H1 (cell line): Measurements from ENCODE around the gene ADCY7. TPM values are rescaled to one million over a fixed set of nuclear protein-coding genes. Genes with fewer than 3 reads are reported as not detected.

Experiments used
- CTCF ChIA-PET: fragments of 300-600 bp; sonication (Branson Sonifier 250); formaldehyde crosslinking; loops from one replicate; lab custom pipeline; 2021; ENCODE audit not compliant: partially characterized antibody; lab: Charles Lee
- POLR2A ChIA-PET: fragments of 300-600 bp; sonication (Branson Sonifier 250); formaldehyde crosslinking; loops from one replicate; lab custom pipeline; 2021; ENCODE audit warnings: inconsistent platforms; ENCODE audit not compliant: partially characterized antibody; lab: Charles Lee
- DNase-seq, 2 experiments: peaks; one replicate each; pipeline versions ENCODE4 v3.0.0 to v3.0.0-alpha.2; 2010 to 2022; ENCODE audit warnings: low spot score in 2 of 2, low read depth in 1 of 2, mixed read lengths in 1 of 2
- FAIRE-seq: peaks from 2 replicates; lab custom pipeline; 2011; peaks lifted over from hg19 to GRCh38; lab: Jason Lieb, UNC
- H2AFZ ChIP-seq: 2 replicates; pipeline ENCODE4 v1.8.1; 2012; ENCODE audit warnings: low read length, inconsistent platforms
- H2AK5ac ChIP-seq: 2 replicates; pipeline ENCODE4 v1.6.1; 2013; ENCODE audit warnings: low read depth, low read length
- H2BK120ac ChIP-seq: replicated peaks from 2 replicates; pipeline ENCODE3; 2013; ENCODE audit warnings: low read depth, low read length, inconsistent platforms
- H2BK12ac ChIP-seq: 2 replicates; pipeline ENCODE4 v1.6.1; 2013; ENCODE audit warnings: low read depth, low read length
- H2BK15ac ChIP-seq: 2 replicates; pipeline ENCODE4 v1.6.1; 2013; ENCODE audit warnings: low read length
- H2BK20ac ChIP-seq: 2 replicates; pipeline ENCODE4 v1.6.1; 2013; ENCODE audit warnings: low read length
- H2BK5ac ChIP-seq: 2 replicates; pipeline ENCODE4 v1.6.1; 2013; ENCODE audit warnings: low read depth, low read length
- H3K14ac ChIP-seq: 2 replicates; pipeline ENCODE4 v1.6.1; 2013; ENCODE audit warnings: inconsistent platforms; ENCODE audit not compliant: insufficient read length
- H3K18ac ChIP-seq: 2 replicates; pipeline ENCODE4 v1.6.1; 2013; ENCODE audit warnings: low read length; ENCODE audit errors: extremely low read depth
- H3K23ac ChIP-seq: 2 replicates; pipeline ENCODE4 v1.6.1; 2013; ENCODE audit warnings: inconsistent platforms; ENCODE audit not compliant: insufficient read length
- H3K23me2 ChIP-seq: 2 replicates; pipeline ENCODE4 v1.6.1; 2013; ENCODE audit warnings: low read depth, low read length
- H3K27ac ChIP-seq: 2 replicates; pipeline ENCODE4 v1.6.1; 2011; ENCODE audit warnings: low read depth, low read length, inconsistent platforms
- H3K27me3 ChIP-seq, 4 experiments: replicated peaks in 1 of 4; 1 replicate in 1 of 4; 2 replicates in 3 of 4; pipeline versions ENCODE4 v1.6.1 to v1.8.1; 2011 to 2013; ENCODE audit warnings: low read length in 3 of 4, mild to moderate bottlenecking in 3 of 4, inconsistent platforms in 2 of 4, mixed read lengths in 2 of 4, moderate library complexity in 1 of 4; ENCODE audit not compliant: control insufficient read depth in 3 of 4, insufficient read depth in 3 of 4; ENCODE audit errors: extremely low read depth in 1 of 4
- H3K36me3 ChIP-seq, 4 experiments: 2 replicates each; pipeline versions ENCODE4 v1.6.1 to v1.8.1; 2011 to 2013; ENCODE audit warnings: mild to moderate bottlenecking in 4 of 4, low read length in 3 of 4, moderate library complexity in 2 of 4, control low read depth in 1 of 4, inconsistent platforms in 1 of 4; ENCODE audit not compliant: insufficient read depth in 4 of 4, control insufficient read depth in 2 of 4
- H3K4ac ChIP-seq: replicated peaks from 2 replicates; pipeline ENCODE3; 2013; ENCODE audit warnings: low read length, low read depth, mixed read lengths, inconsistent platforms; ENCODE audit not compliant: insufficient read length
- H3K4me1 ChIP-seq, 4 experiments: replicated peaks in 1 of 4; 1 replicate in 1 of 4; 2 replicates in 3 of 4; pipeline versions ENCODE4 v1.6.1 to v1.8.1; 2011 to 2013; ENCODE audit warnings: low read length in 3 of 4, inconsistent platforms in 2 of 4, mixed read lengths in 1 of 4; ENCODE audit not compliant: insufficient read depth in 4 of 4, control insufficient read depth in 3 of 4
- H3K4me2 ChIP-seq, 2 experiments: 2 replicates each; pipeline versions ENCODE4 v1.6.1 to v1.8.1; 2011 to 2013; ENCODE audit warnings: low read depth in 2 of 2, low read length in 2 of 2, control low read depth in 1 of 2, inconsistent platforms in 1 of 2, mild to moderate bottlenecking in 1 of 2; ENCODE audit not compliant: insufficient read depth in 1 of 2
- H3K4me3 ChIP-seq, 4 experiments: fragments of 200-600, 300-600 bp in 1 of 4; sonication (generic), shearing (Covaris generic), sonication (Bioruptor Twin) in 1 of 4; 2 replicates each; pipeline versions ENCODE4 v1.5.1 to v1.8.1; 2011 to 2016; ENCODE audit warnings: low read length in 4 of 4, low read depth in 3 of 4, control low read depth in 2 of 4, inconsistent platforms in 2 of 4, mild to moderate bottlenecking in 2 of 4, mixed read lengths in 1 of 4, moderate library complexity in 1 of 4; ENCODE audit not compliant: insufficient read depth in 2 of 4; ENCODE audit errors: extremely low read depth in 1 of 4
- H3K56ac ChIP-seq: replicated peaks from 2 replicates; pipeline ENCODE3; 2013; ENCODE audit warnings: low read depth, mild to moderate bottlenecking, mixed read lengths, low read length, inconsistent platforms; ENCODE audit not compliant: insufficient read length
- H3K79me1 ChIP-seq: 2 replicates; pipeline ENCODE4 v1.6.1; 2013; ENCODE audit warnings: low read depth, low read length, control low read depth
- H3K79me2 ChIP-seq, 2 experiments: 2 replicates each; pipeline versions ENCODE4 v1.6.1 to v1.8.1; 2012 to 2013; ENCODE audit warnings: low read length in 2 of 2, mild to moderate bottlenecking in 2 of 2, inconsistent platforms in 1 of 2; ENCODE audit not compliant: insufficient read depth in 2 of 2, control insufficient read depth in 1 of 2
- H3K9ac ChIP-seq, 4 experiments: replicated peaks in 1 of 4; 1 replicate in 1 of 4; 2 replicates in 3 of 4; pipeline versions ENCODE4 v1.6.1 to v1.8.1; 2011 to 2013; ENCODE audit warnings: low read depth in 3 of 4, low read length in 3 of 4, control low read depth in 2 of 4, mild to moderate bottlenecking in 2 of 4, moderate library complexity in 2 of 4, inconsistent platforms in 1 of 4; ENCODE audit errors: extremely low read depth in 1 of 4
- H3K9me3 ChIP-seq, 2 experiments: 2 replicates each; pipeline versions ENCODE4 v1.6.1 to v1.8.1; 2012 to 2013; ENCODE audit warnings: mild to moderate bottlenecking in 2 of 2, moderate library complexity in 2 of 2, control low read depth in 1 of 2, inconsistent platforms in 1 of 2, low read depth in 1 of 2, low read length in 1 of 2, mixed read lengths in 1 of 2; ENCODE audit not compliant: insufficient read depth in 2 of 2
- H4K20me1 ChIP-seq, 2 experiments: replicated peaks in 1 of 2; 2 replicates each; pipeline versions ENCODE3 to v1.8.1; 2011 to 2013; ENCODE audit warnings: inconsistent platforms in 2 of 2, low read length in 2 of 2, mild to moderate bottlenecking in 1 of 2; ENCODE audit not compliant: insufficient read depth in 2 of 2, control insufficient read depth in 1 of 2
- H4K5ac ChIP-seq: 2 replicates; pipeline ENCODE4 v1.6.1; 2013; ENCODE audit warnings: low read length, low read depth, mixed read lengths, inconsistent platforms; ENCODE audit not compliant: insufficient read length
- H4K8ac ChIP-seq: 2 replicates; pipeline ENCODE4 v1.8.0; 2013; ENCODE audit warnings: mild to moderate bottlenecking, moderate library complexity, low read length, inconsistent platforms; ENCODE audit not compliant: insufficient read depth; ENCODE audit errors: extremely low read depth
- H4K91ac ChIP-seq: replicated peaks from 2 replicates; pipeline ENCODE3; 2013; ENCODE audit warnings: low read length, mixed read lengths, inconsistent platforms; ENCODE audit not compliant: insufficient read length
- POLR2A ChIP-seq, 2 experiments: IDR thresholded peaks; 1 replicate in 1 of 2; 2 replicates in 1 of 2; pipeline ENCODE4 v1.6.1; 2011; ENCODE audit warnings: low read depth in 2 of 2, low read length in 2 of 2, mild to moderate bottlenecking in 2 of 2; ENCODE audit errors: control extremely low read depth in 1 of 2
- POLR2AphosphoS5 ChIP-seq: IDR thresholded peaks from 2 replicates; pipeline ENCODE4 v1.6.1; 2011; ENCODE audit warnings: low read depth, low read length
- RBBP5 ChIP-seq: IDR thresholded peaks from 2 replicates; pipeline ENCODE4 v1.7.1; 2012; ENCODE audit warnings: low read depth, mild to moderate bottlenecking, inconsistent platforms, low read length, moderate library complexity, borderline replicate concordance
- SP4 ChIP-seq: IDR thresholded peaks from 2 replicates; pipeline ENCODE4 v1.6.1; 2012; ENCODE audit warnings: low read length, inconsistent platforms
- WGBS, 2 experiments: shearing (Covaris generic) in 1 of 2; methylation state at CpG; one replicate each; pipeline versions ENCODE4 v1.1.6 to v1.1.7; 2013 to 2015; ENCODE audit warnings: low lambda C conversion rate in 2 of 2, mixed read lengths in 2 of 2, inconsistent platforms in 1 of 2, low coverage in 1 of 2, missing lambda C conversion rate in 1 of 2; ENCODE audit not compliant: insufficient replicate concordance in 2 of 2, insufficient coverage in 1 of 2, insufficient read length in 1 of 2; ENCODE audit errors: extremely low coverage in 1 of 2, missing lambda C conversion rate in 1 of 2; 5-methylcytosine and 5-hydroxymethylcytosine counted together
- polyA plus RNA-seq, 7 experiments: library from polyadenylated mRNA; depleted of rRNA in 3 of 7; stranded (reverse) in 5 of 7; unstranded in 2 of 7; fragments of >200 nt in 5 of 7; fragments of 200-250 nt in 2 of 7; gene quantifications; 1 replicate in 5 of 7; 2 replicates in 1 of 7; 4 replicates in 1 of 7; pipeline versions ENCODE4 v1.2.1 to v1.2.3, GENCODE V29; 2011 to 2013; ENCODE audit warnings: missing spikeins in 2 of 7, mixed read lengths in 2 of 7
- total RNA-seq: library from RNA; stranded (reverse); fragmentation: NEBNext Ultra II Directional; extraction: Animal tissue kit (Norgen Biotek cat#: 25700); gene quantifications from 2 replicates; pipeline ENCODE4 v1.2.1, GENCODE V29; 2021
- TF ChIP-seq, protein P1 (sequence below): IDR thresholded peaks from 2 replicates; pipeline ENCODE4 v1.6.1; 2012; ENCODE audit warnings: inconsistent platforms
- TF ChIP-seq, protein P2 (sequence below): IDR thresholded peaks from 2 replicates; pipeline ENCODE4 v1.6.1; 2011; ENCODE audit warnings: low read depth, mild to moderate bottlenecking, low read length; ENCODE audit not compliant: insufficient read depth

ADCY7 gene
- total and polyA plus RNA-seq, 2 of the 8 experiments (the other 6 are each of a cell fraction or from before 2014, with no cell fraction given), result 2.4 to 5.1 TPM

DNA sequence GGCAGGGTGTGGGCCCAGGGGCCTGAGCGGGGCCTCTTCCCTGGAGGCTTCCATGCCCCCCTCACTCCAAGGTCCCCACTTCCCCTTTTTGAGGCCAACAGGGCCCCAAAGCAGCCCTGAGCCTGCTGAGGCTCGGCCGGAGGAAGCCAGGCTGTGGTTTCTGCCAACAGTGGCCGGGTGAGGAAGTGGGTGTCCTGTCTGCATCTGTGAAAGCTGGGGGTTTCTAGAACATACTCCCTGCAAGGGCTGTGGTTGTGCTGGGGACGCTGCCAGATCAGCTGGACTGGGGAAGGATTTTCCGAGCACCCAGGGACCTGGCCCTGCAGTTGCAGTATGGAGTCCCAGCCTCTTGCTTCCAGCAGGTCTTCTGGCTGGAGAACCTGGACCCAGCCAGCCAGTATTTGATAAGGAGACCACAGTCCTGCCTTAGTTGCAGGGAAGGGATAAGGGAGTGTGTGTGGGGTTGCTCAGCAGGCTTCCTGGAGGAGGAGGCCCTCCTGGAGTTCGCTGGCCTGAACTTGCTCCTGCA is 15.7 kb downstream of the ADCY7 start:
- Histone ChIP-seq H3K9ac (no peak overlapping the region), H2BK15ac (no peak overlapping the region), H3K23ac (no peak overlapping the region), H2AFZ (no peak overlapping the region), H3K27ac (no peak overlapping the region; the same call in 1 of the 2 replicates), H2BK20ac (no peak overlapping the region), H4K8ac (peak overlapping the region; percentile 36; the same call in 1 of the 2 replicates), H3K4me3 (no peak overlapping the region), H4K5ac (no peak overlapping the region), H3K18ac (no peak overlapping the region), H3K23me2 (no peaks in the 10 kb centered on the region), H2BK120ac (no peak overlapping the region), H3K9me3 (peaks cover 5 to 6% of the 10 kb centered on the region in 2 experiments; a peak in 3 of 4 replicates), H3K56ac (no peak overlapping the region), H4K91ac (no peak overlapping the region), H3K79me2 (no peaks in the 10 kb centered on the region), H2AK5ac (no peak overlapping the region), H3K14ac (no peak overlapping the region), H4K20me1 (peaks cover 0 to 3% of the 10 kb centered on the region in 2 experiments), H2BK12ac (no peak overlapping the region), H3K79me1 (no peaks in the 10 kb centered on the region), H3K4me1 (peaks cover 0 to 7% (median 0%) of the 10 kb centered on the region in 4 experiments; a peak in 1 of 7 replicates), H3K36me3 (no peaks in the 10 kb centered on the region), H3K27me3 (no peaks in the 10 kb centered on the region), H3K4ac (no peak overlapping the region), H2BK5ac (no peak overlapping the region), H3K4me2 (no peak overlapping the region)
- 87% methylated on average over 7 of the region's 7 CpGs; no CpG with 5 or more reads in 1 of the 2 experiments for WGBS, 2 experiments
- POLR2A ChIA-PET, result no interaction called here
- DNase-seq, result no peak
- FAIRE-seq, result no peak
- CTCF ChIA-PET, result interaction anchor here (0.5 to 1.5 kb wide), 7 partner anchors 18 to 72 kb away, joined by 3 to 6 read pairs (median 3); no protein-coding TSS in a partner anchor
- TF ChIP-seq POLR2AphosphoS5, result no peak
- TF ChIP-seq, protein P1, sequence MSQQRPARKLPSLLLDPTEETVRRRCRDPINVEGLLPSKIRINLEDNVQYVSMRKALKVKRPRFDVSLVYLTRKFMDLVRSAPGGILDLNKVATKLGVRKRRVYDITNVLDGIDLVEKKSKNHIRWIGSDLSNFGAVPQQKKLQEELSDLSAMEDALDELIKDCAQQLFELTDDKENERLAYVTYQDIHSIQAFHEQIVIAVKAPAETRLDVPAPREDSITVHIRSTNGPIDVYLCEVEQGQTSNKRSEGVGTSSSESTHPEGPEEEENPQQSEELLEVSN, result no peak
- TF ChIP-seq SP4, result no peak
- TF ChIP-seq, protein P2, sequence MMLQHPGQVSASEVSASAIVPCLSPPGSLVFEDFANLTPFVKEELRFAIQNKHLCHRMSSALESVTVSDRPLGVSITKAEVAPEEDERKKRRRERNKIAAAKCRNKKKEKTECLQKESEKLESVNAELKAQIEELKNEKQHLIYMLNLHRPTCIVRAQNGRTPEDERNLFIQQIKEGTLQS, result no peak
- TF ChIP-seq RBBP5, result no peak
- no peak for TF ChIP-seq POLR2A (IDR thresholded peaks at IDR 0.05; ENCODE audit: control extremely low read depth in 1 of 2, low read depth in 2 of 2, low read length in 2 of 2)
